Ishikawa (cell line): ENCODE measurements around the gene TRAF1.
A peak's percentile ranks its signal among the peaks of the same experiment; 100 is the strongest.

Source experiments
- CEBPB ChIP-seq: IDR thresholded peaks from 2 replicates; pipeline ENCODE4 v1.6.1; 2012
- CREB1 ChIP-seq: IDR thresholded peaks from 2 replicates; pipeline ENCODE4 v1.6.1; 2012; ENCODE audit warnings: low read depth
- EGR1 ChIP-seq: IDR thresholded peaks from 2 replicates; pipeline ENCODE4 v1.6.1; 2012
- EP300 ChIP-seq: IDR thresholded peaks from 2 replicates; pipeline ENCODE4 v1.6.1; 2012; ENCODE audit warnings: borderline replicate concordance
- FOXM1 ChIP-seq: IDR thresholded peaks from 2 replicates; pipeline ENCODE4 v1.6.1; 2012; ENCODE audit warnings: low read depth, borderline replicate concordance
- MAX ChIP-seq: IDR thresholded peaks from 2 replicates; pipeline ENCODE4 v1.6.1; 2012
- NFIC ChIP-seq: IDR thresholded peaks from 2 replicates; pipeline ENCODE4 v1.6.1; 2012
- RAD21 ChIP-seq: IDR thresholded peaks from 2 replicates; pipeline ENCODE4 v1.6.1; 2012; ENCODE audit warnings: low read depth
- REST ChIP-seq: IDR thresholded peaks from 2 replicates; pipeline ENCODE4 v1.6.1; 2012; ENCODE audit warnings: low read depth, mild to moderate bottlenecking
- TAF1 ChIP-seq: IDR thresholded peaks from 2 replicates; pipeline ENCODE4 v1.6.1; 2012; ENCODE audit warnings: low read depth, mild to moderate bottlenecking
- TCF12 ChIP-seq: IDR thresholded peaks from 2 replicates; pipeline ENCODE4 v1.6.1; 2012; ENCODE audit warnings: low read depth
- TEAD4 ChIP-seq: IDR thresholded peaks from 2 replicates; pipeline ENCODE4 v1.6.1; 2012
- USF1 ChIP-seq: IDR thresholded peaks from 2 replicates; pipeline ENCODE4 v1.6.1; 2012
- YY1 ChIP-seq: IDR thresholded peaks from 2 replicates; pipeline ENCODE4 v1.6.1; 2012; ENCODE audit warnings: low read depth
- ZBTB7A ChIP-seq: IDR thresholded peaks from 2 replicates; pipeline ENCODE4 v1.6.1; 2012; ENCODE audit warnings: low read depth

TRAF1 gene

DNA sequence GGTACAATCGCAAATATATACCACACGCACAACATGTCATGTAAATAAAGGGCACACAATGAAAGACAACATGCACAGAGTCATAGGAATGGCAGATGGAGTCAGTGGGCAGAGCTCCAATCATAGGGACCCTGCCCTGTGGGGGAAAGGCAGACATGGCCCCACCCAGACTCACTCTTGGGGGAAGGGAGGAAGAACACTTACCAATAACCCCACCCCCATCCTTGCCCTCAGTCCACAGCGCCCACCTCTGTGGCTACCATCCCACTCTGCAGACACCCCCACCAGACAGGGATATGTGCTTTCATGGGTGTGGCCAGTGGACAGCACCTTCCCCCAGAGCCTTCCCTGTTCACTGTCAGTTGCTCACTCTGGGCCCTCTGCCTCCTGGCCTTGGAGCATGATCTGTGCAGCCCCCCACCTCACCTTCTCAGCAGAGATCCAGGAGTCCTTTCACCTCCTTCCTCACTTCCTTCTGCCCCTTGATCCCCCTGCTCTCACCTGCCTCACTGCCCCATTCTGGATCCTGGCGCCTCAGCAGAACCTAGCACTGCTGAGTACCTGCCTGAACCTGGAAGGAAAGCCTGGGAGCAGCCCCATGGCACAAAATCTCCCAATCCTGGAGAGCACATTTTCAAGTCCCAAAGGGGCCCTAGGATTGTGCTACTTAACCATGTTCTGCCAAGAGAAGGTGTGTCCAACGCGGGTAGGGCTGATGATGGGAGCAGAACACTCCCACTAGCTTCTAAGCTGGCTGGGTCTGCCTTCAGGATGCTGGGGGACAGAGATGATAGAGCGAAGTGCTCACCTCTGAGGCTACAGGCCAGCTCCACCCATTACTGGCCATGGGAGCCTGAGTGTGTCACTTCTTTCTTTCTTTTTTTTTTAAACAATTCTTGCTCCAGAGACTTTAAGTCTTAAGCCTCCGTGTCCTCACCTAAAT, 48.1 kb downstream of the TRAF1 start:
- no peak for TF ChIP-seq CEBPB
- no peak for TF ChIP-seq RAD21
- no peak for TF ChIP-seq EGR1
- TF ChIP-seq REST: no peak; the same call in 1 of the 2 replicates
- TF ChIP-seq CREB1: no peak
- no peak for TF ChIP-seq NFIC
- TF ChIP-seq FOXM1: no peak
- no peak for TF ChIP-seq YY1
- TF ChIP-seq TAF1: no peak
- TF ChIP-seq TCF12: no peak
- TF ChIP-seq USF1: no peak
- TF ChIP-seq TEAD4: no peak
- no peak for TF ChIP-seq EP300

GRCh38 chr9:120877276-120878034, 49.1 kb downstream of the TRAF1 start:
- TF ChIP-seq TCF12: no peak
- no peak for TF ChIP-seq TEAD4
- no peak for TF ChIP-seq USF1
- peak; percentile 59 for TF ChIP-seq ZBTB7A
- TF ChIP-seq YY1: peak; percentile 80
- TF ChIP-seq EGR1: 0 out of 2 replicates have a peak, but pooled peaks have one; percentile 14
- TF ChIP-seq EP300: 0 out of 2 replicates have a peak, but pooled peaks have one; percentile 15
- TF ChIP-seq MAX: peak; percentile 51; the same call in 1 of the 2 replicates
- TF ChIP-seq NFIC: no peak
- peak; percentile 29; the same call in 1 of the 2 replicates for TF ChIP-seq TAF1
- no peak for TF ChIP-seq CREB1
- no peak for TF ChIP-seq REST

DNA sequence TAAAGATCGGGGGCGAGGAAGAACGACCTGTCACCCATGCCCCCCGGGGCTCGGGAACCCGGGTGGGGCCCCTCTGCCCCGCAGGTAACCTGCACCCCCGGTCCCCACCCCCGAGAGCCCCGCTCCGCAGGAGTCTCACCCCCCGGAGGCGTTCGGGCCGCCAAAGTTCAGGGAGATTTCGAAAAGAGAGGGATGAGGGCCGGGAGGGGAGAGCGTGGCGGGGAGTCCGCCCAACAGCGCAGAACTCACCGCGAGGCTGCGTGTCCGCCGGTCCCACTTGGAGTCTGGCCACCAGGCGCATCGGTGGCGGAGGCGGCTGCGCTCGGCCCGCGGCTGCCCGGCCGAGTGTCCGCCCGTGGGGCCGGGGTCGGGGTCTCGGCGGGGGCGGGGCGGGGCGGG, 49.8 kb downstream of the TRAF1 start, which contains the start of gene PHF19:
PHF19 (minus strand) TSS at position 347 of the 399 bp plus-strand sequence. CDS start 2,447 bp downstream, outside the sequence.
- no peak for TF ChIP-seq CEBPB
- TF ChIP-seq TEAD4: no peak
- no peak for TF ChIP-seq CREB1
- no peak for TF ChIP-seq EGR1
- TF ChIP-seq YY1: no peak
- no peak for TF ChIP-seq FOXM1
- no peak for TF ChIP-seq EP300
- no peak for TF ChIP-seq ZBTB7A
- TF ChIP-seq USF1: no peak

GRCh38 chr9:120875954-120876841, 50.4 kb downstream of the TRAF1 start:
- TF ChIP-seq TCF12 (peak; percentile 2; the same call in 1 of the 2 replicates), TEAD4 (peak; percentile 19; the same call in 1 of the 2 replicates), USF1 (no peak), FOXM1 (peak; percentile 96), EP300 (no peak), MAX (0 out of 2 replicates have a peak, but pooled peaks have one; percentile 17), EGR1 (peak; percentile 12; the same call in 1 of the 2 replicates), TAF1 (0 out of 2 replicates have a peak, but pooled peaks have one; percentile 6), YY1 (no peak), CEBPB (no peak), RAD21 (no peak), REST (no peak), NFIC (no peak), ZBTB7A (no peak; the same call in none of the 2 replicates), CREB1 (0 out of 2 replicates have a peak, but pooled peaks have one; percentile 1)
